ENCODE measurements around the gene CDCA3. TPM values are rescaled to one million over a fixed set of nuclear protein-coding genes. Genes with fewer than 3 reads are reported as not detected.

Gene CDCA3
- total RNA-seq, 1 donor from 2014 or later: 3.1 TPM

GRCh38 chr12:6817098-6817497, 34.0 kb downstream of the CDCA3 start:
- H3K4me3 ChIP-seq (ENCODE audit: low read length in 3 of 3): no peak overlapping the region
- H3K27ac ChIP-seq (ENCODE audit: low read depth, low read length): no peak overlapping the region
- peaks cover 9 to 32% (median 10%) of the 10 kb centered on the region in 3 donors for H3K27me3 ChIP-seq (ENCODE audit: control insufficient read depth in 3 of 3, insufficient read depth in 3 of 3, low read length in 3 of 3)
- no peaks in the 10 kb centered on the region for H3K9me3 ChIP-seq (ENCODE audit: control insufficient read depth in 3 of 3, low read length in 3 of 3)
- no peak overlapping the region for H3K9ac ChIP-seq (ENCODE audit: low read depth in 1 of 3, low read length in 3 of 3)
- peaks cover 3 to 10% (median 9%) of the 10 kb centered on the region in 3 donors for H3K4me1 ChIP-seq (ENCODE audit: control insufficient read depth in 3 of 3, insufficient read depth in 3 of 3, low read length in 3 of 3)
- no peaks in the 10 kb centered on the region for H3K36me3 ChIP-seq (ENCODE audit: control insufficient read depth in 3 of 3, insufficient read depth in 3 of 3, low read length in 3 of 3)

DNA sequence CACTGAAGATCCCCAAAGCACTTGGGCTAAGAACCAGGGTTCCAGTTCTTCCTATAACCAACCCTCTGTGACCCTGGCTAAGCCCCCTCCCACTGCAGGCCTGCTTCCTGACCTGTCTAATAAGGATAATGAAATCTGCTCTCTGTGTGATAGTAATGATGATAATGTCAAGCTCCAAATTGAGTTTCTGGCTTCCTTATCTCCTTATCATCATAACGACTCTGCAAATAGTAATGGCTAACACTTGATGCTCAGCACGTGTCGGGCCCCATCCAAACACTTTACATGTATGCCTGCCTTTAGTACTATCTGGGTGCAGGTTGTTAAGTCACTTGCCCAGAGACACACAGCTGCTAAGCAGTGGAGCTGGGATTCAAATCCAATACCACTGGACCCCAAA, 34.5 kb downstream of the CDCA3 start:
- H3K4me1 ChIP-seq (ENCODE audit: control insufficient read depth in 3 of 3, insufficient read depth in 3 of 3, low read length in 3 of 3): peaks cover 0 to 6% (median 5%) of the 10 kb centered on the region in 3 donors
- no peak overlapping the region for H3K9ac ChIP-seq (ENCODE audit: low read depth in 1 of 3, low read length in 3 of 3)
- no peaks in the 10 kb centered on the region for H3K9me3 ChIP-seq (ENCODE audit: control insufficient read depth in 3 of 3, low read length in 3 of 3)

DNA sequence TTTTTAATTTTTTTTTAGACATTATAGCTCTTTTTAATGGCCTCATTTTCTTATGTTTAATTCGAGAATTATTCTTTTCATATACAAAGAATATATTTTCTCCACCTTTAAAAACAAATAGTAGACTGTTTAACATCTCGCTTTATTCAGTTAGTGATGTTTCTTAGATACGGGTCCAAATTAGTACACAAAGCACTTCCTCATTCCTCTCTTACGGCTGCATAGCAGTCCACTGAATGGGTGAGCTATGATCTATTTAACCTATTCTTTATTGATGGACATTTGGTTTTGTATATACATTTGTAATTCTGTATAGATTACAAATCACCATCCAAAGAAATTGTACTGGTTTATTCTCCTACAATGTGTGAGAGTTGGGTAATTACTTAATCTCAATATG, 37.7 kb downstream of the CDCA3 start:
- H3K27ac ChIP-seq (ENCODE audit: low read depth, low read length): no peak overlapping the region
- no peaks in the 10 kb centered on the region for H3K9me3 ChIP-seq (ENCODE audit: control insufficient read depth in 3 of 3, low read length in 3 of 3)
- no peaks in the 10 kb centered on the region for H3K36me3 ChIP-seq (ENCODE audit: control insufficient read depth in 3 of 3, insufficient read depth in 3 of 3, low read length in 3 of 3)
- no peak overlapping the region for H3K9ac ChIP-seq (ENCODE audit: low read depth in 1 of 3, low read length in 3 of 3)
- peaks cover 0 to 14% (median 9%) of the 10 kb centered on the region in 3 donors for H3K27me3 ChIP-seq (ENCODE audit: control insufficient read depth in 3 of 3, insufficient read depth in 3 of 3, low read length in 3 of 3)
- no peaks in the 10 kb centered on the region for H3K4me1 ChIP-seq (ENCODE audit: control insufficient read depth in 3 of 3, insufficient read depth in 3 of 3, low read length in 3 of 3)
- no peak overlapping the region for H3K4me3 ChIP-seq (ENCODE audit: low read length in 3 of 3)

More for the DNA sequence above, 34.5 kb downstream of the CDCA3 start:
- H3K27ac ChIP-seq (ENCODE audit: low read depth, low read length): no peak overlapping the region
- H3K36me3 ChIP-seq (ENCODE audit: control insufficient read depth in 3 of 3, insufficient read depth in 3 of 3, low read length in 3 of 3): no peaks in the 10 kb centered on the region
- peaks cover 6 to 28% (median 9%) of the 10 kb centered on the region in 3 donors for H3K27me3 ChIP-seq (ENCODE audit: control insufficient read depth in 3 of 3, insufficient read depth in 3 of 3, low read length in 3 of 3)
- no peak overlapping the region for H3K4me3 ChIP-seq (ENCODE audit: low read length in 3 of 3)

GRCh38 chr12:6810758-6811157, 40.3 kb downstream of the CDCA3 start:
- Histone ChIP-seq H3K9ac (ENCODE audit: low read depth in 1 of 3, low read length in 3 of 3) (no peak overlapping the region), H3K9me3 (ENCODE audit: control insufficient read depth in 3 of 3, low read length in 3 of 3) (no peaks in the 10 kb centered on the region), H3K4me1 (ENCODE audit: control insufficient read depth in 3 of 3, insufficient read depth in 3 of 3, low read length in 3 of 3) (no peaks in the 10 kb centered on the region), H3K27me3 (ENCODE audit: control insufficient read depth in 3 of 3, insufficient read depth in 3 of 3, low read length in 3 of 3) (peaks cover 0 to 14% (median 9%) of the 10 kb centered on the region in 3 donors), H3K36me3 (ENCODE audit: control insufficient read depth in 3 of 3, insufficient read depth in 3 of 3, low read length in 3 of 3) (no peaks in the 10 kb centered on the region), H3K27ac (ENCODE audit: low read depth, low read length) (no peak overlapping the region), H3K4me3 (ENCODE audit: low read length in 3 of 3) (no peak overlapping the region)

DNA sequence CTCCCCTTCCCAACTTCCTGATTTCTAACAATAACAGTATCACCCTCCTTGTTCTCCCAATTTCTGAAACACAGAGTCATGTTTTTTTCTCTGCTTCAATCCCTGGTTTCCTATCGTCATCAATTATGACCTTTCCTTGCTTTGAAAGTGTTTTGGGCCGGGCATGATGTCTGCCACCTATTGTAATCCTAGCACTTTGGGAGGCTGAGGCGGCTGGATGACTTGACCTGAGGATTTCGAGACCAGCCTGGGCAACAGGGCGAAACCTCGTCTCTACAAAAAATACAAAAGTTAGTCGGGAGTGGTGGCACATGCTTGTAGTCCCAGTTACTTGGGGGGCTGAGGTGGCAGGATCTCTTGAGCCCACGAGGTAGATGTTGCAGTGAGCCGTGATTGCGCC, 42.0 kb downstream of the CDCA3 start:
- Histone ChIP-seq H3K9me3 (ENCODE audit: control insufficient read depth in 3 of 3, low read length in 3 of 3) (no peaks in the 10 kb centered on the region), H3K4me1 (ENCODE audit: control insufficient read depth in 3 of 3, insufficient read depth in 3 of 3, low read length in 3 of 3) (no peaks in the 10 kb centered on the region), H3K27me3 (ENCODE audit: control insufficient read depth in 3 of 3, insufficient read depth in 3 of 3, low read length in 3 of 3) (peaks cover 0 to 3% (median 0%) of the 10 kb centered on the region in 3 donors), H3K4me3 (ENCODE audit: low read length in 3 of 3) (no peak overlapping the region), H3K9ac (ENCODE audit: low read depth in 1 of 3, low read length in 3 of 3) (no peak overlapping the region), H3K36me3 (ENCODE audit: control insufficient read depth in 3 of 3, insufficient read depth in 3 of 3, low read length in 3 of 3) (no peaks in the 10 kb centered on the region), H3K27ac (ENCODE audit: low read depth, low read length) (no peak overlapping the region)

DNA sequence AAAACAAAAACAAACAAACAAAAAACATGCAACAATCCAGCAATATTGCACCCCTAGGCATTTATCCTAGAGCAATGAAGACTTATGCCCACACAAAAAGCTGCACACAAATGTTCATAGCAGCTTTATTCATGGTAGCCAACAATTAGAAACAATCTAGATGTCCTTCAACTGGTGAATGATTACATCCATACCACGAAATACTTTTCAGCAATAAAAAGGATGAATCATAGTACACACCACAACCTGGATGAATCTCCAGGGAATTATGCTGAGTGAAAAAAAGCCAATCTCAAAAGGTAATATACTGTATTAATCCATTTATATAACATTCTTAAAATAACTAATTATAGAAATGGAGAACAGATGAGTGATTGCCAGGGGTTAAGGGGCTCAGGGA, 43.9 kb downstream of the CDCA3 start:
- no peaks in the 10 kb centered on the region for H3K4me1 ChIP-seq (ENCODE audit: control insufficient read depth in 3 of 3, insufficient read depth in 3 of 3, low read length in 3 of 3)
- H3K9ac ChIP-seq (ENCODE audit: low read depth in 1 of 3, low read length in 3 of 3): no peak overlapping the region
- no peaks in the 10 kb centered on the region for H3K9me3 ChIP-seq (ENCODE audit: control insufficient read depth in 3 of 3, low read length in 3 of 3)
- H3K36me3 ChIP-seq (ENCODE audit: control insufficient read depth in 3 of 3, insufficient read depth in 3 of 3, low read length in 3 of 3): no peaks in the 10 kb centered on the region
- H3K27ac ChIP-seq (ENCODE audit: low read depth, low read length): no peak overlapping the region
- no peaks in the 10 kb centered on the region for H3K27me3 ChIP-seq (ENCODE audit: control insufficient read depth in 3 of 3, insufficient read depth in 3 of 3, low read length in 3 of 3)
- H3K4me3 ChIP-seq (ENCODE audit: low read length in 3 of 3): no peak overlapping the region

DNA sequence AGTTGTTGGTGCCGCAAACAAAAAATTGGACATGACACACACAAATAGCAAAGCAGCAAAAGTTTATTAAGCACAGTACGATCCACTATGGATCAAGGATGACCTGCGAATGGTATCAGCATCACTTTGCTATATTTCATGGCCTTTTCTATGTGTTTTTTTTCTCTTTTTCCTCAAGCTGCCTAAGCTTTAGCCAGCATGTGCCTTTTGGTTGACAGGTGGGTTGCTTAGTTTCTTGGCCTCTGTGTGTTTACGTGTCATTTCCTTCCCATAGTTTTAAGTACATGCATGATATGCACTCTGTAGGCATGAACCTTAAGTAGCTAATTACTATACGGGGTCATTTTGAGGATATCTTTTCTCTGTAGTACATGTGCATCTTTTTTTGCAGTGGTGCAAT, 51.9 kb downstream of the CDCA3 start:
- H3K27me3 ChIP-seq (ENCODE audit: control insufficient read depth in 3 of 3, insufficient read depth in 3 of 3, low read length in 3 of 3): peaks cover 0 to 6% (median 5%) of the 10 kb centered on the region in 3 donors
- H3K9ac ChIP-seq (ENCODE audit: low read depth in 1 of 3, low read length in 3 of 3): no peak overlapping the region
- no peaks in the 10 kb centered on the region for H3K36me3 ChIP-seq (ENCODE audit: control insufficient read depth in 3 of 3, insufficient read depth in 3 of 3, low read length in 3 of 3)
- no peak overlapping the region for H3K4me3 ChIP-seq (ENCODE audit: low read length in 3 of 3)
- no peaks in the 10 kb centered on the region for H3K9me3 ChIP-seq (ENCODE audit: control insufficient read depth in 3 of 3, low read length in 3 of 3)
- H3K27ac ChIP-seq (ENCODE audit: low read depth, low read length): no peak overlapping the region
- no peaks in the 10 kb centered on the region for H3K4me1 ChIP-seq (ENCODE audit: control insufficient read depth in 3 of 3, insufficient read depth in 3 of 3, low read length in 3 of 3)

Other genes starting within 250 kb of the CDCA3 start
- 211 TPM for gene CHD4, start 243.9 kb downstream of the CDCA3 start, total RNA-seq
- 1.0 TPM for gene LPAR5, start 215.3 kb downstream of the CDCA3 start, total RNA-seq
- 1.0 TPM for gene ACRBP, start 203.9 kb downstream of the CDCA3 start, total RNA-seq
- 38.1 TPM for gene ING4, start 188.2 kb downstream of the CDCA3 start, total RNA-seq
- gene ZNF384, start 161.9 kb downstream of the CDCA3 start, total RNA-seq: 8.4 TPM
- under 0.01 TPM for gene PIANP, start 150.5 kb downstream of the CDCA3 start, total RNA-seq
- gene COPS7A, start 127.2 kb downstream of the CDCA3 start, total RNA-seq: 30.8 TPM
- 73.6 TPM for gene MLF2, start 98.1 kb downstream of the CDCA3 start, total RNA-seq
- 40.2 TPM for gene PTMS, start 84.9 kb downstream of the CDCA3 start, total RNA-seq
- gene LAG3, start 78.8 kb downstream of the CDCA3 start, total RNA-seq: not detected
- gene CD4, start 61.8 kb downstream of the CDCA3 start, total RNA-seq: 6.8 TPM
- gene GPR162, start 29.5 kb downstream of the CDCA3 start, total RNA-seq: 8.9 TPM
- 19.8 TPM for gene P3H3, start 22.9 kb downstream of the CDCA3 start, total RNA-seq
- 3.7 TPM for gene GNB3, start 10.4 kb downstream of the CDCA3 start, total RNA-seq
- 61.6 TPM for gene USP5, start 864 bp upstream of the CDCA3 start, total RNA-seq
- gene TPI1, start 16.2 kb upstream of the CDCA3 start, total RNA-seq: 1,878 TPM
- gene SPSB2, start 22.0 kb upstream of the CDCA3 start, total RNA-seq: 3.1 TPM
- gene LRRC23, start 53.5 kb upstream of the CDCA3 start, total RNA-seq: 12.5 TPM
- gene ENO2, start 63.3 kb upstream of the CDCA3 start, total RNA-seq: 2.6 TPM
- 7.3 TPM for gene ATN1, start 76.7 kb upstream of the CDCA3 start, total RNA-seq
- gene RNU7-1, start 92.5 kb upstream of the CDCA3 start, total RNA-seq: not detected
- 205 TPM for gene C12orf57, start 92.7 kb upstream of the CDCA3 start, total RNA-seq
- 7.8 TPM for gene PTPN6, start 100.1 kb upstream of the CDCA3 start, total RNA-seq
- 273 TPM for gene PHB2, start 119.4 kb upstream of the CDCA3 start, total RNA-seq
- gene EMG1, start 119.6 kb upstream of the CDCA3 start, total RNA-seq: 28.2 TPM
- 14.6 TPM for gene LPCAT3, start 167.2 kb upstream of the CDCA3 start, total RNA-seq
- gene C1S, start 209.4 kb upstream of the CDCA3 start, total RNA-seq: 89.8 TPM
- gene C1R, start 241.2 kb upstream of the CDCA3 start, total RNA-seq: 76.7 TPM

Data from skeletal muscle tissue (tissue), 4 donors.